Measurements from ENCODE around the gene CDK5RAP2. TPM values are rescaled to one million over a fixed set of nuclear protein-coding genes. Genes with fewer than 3 reads are reported as not detected.

Gene CDK5RAP2
- total RNA-seq, 1 donor, result 21.2 TPM

DNA sequence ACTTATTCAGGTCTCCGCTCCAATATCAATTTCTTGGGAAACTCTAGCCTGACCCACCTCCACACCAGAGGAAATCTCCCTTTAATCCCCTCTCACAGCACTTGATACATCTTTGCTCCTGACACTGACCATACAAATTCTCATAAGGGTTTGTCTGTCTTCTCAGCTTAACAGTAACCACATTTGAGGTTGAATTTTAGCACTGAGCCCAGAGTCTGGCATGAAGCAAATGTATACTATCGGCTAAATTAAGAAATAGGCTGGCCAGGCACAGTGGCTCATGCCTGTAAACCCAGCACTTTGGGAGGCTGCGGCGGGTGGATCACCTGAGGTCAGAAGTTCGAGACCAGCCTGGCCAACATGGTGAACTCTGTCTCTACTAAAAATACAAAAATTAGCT is 9.7 kb downstream of the CDK5RAP2 start:
- TF ChIP-seq, protein P1, sequence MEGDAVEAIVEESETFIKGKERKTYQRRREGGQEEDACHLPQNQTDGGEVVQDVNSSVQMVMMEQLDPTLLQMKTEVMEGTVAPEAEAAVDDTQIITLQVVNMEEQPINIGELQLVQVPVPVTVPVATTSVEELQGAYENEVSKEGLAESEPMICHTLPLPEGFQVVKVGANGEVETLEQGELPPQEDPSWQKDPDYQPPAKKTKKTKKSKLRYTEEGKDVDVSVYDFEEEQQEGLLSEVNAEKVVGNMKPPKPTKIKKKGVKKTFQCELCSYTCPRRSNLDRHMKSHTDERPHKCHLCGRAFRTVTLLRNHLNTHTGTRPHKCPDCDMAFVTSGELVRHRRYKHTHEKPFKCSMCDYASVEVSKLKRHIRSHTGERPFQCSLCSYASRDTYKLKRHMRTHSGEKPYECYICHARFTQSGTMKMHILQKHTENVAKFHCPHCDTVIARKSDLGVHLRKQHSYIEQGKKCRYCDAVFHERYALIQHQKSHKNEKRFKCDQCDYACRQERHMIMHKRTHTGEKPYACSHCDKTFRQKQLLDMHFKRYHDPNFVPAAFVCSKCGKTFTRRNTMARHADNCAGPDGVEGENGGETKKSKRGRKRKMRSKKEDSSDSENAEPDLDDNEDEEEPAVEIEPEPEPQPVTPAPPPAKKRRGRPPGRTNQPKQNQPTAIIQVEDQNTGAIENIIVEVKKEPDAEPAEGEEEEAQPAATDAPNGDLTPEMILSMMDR (IDR thresholded peaks at IDR 0.05; ENCODE audit: insufficient read depth, low read depth, low read length), result no peak
- no peak for DNase-seq (ENCODE audit: low read depth)
- H3K4me3 ChIP-seq (ENCODE audit: low read depth, low read length), result no peak overlapping the region

DNA sequence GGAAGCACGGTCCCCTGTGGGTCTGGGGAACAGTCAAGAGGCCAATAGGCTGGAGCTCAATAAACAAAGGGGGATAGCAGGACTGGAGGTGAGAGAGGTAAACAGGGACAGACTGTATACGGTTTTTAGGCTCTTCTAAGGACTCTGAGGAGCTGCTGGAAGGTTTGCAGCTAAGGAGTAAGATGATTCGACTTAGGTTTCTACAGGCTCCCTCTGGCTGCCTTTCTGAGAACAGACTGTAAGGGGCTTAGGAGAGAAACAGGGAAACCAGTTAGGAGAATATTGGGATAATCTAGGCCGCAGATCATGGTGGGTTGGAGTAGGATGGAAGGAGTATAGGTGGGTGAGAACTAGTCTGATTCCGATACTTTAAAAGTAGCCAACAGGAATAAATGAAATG is 10.4 kb downstream of the CDK5RAP2 start:
- TF ChIP-seq, protein P1 (IDR thresholded peaks at IDR 0.05; ENCODE audit: insufficient read depth, low read depth, low read length), result no peak

DNA sequence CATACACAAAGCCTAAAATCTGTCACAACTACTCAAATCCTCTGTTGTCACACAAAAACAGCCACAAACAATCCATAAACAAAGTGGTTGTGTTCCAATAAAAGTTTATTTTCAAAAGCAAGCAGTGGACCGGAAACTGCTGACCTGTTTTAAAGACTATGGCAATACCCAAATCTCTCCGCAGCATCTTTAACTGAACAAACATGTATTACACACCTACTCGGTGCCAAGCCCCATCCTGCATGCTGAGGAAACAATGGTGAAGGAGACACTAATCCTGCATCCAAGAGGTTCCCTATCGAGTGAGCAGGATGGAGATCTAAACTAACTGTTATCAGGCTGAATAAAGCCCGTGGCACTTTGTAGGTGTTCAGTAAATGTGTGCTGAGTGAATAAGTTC is 11.2 kb downstream of the CDK5RAP2 start:
- H3K4me3 ChIP-seq (ENCODE audit: low read depth, low read length), result no peak overlapping the region
- no peak for DNase-seq (ENCODE audit: low read depth)
- TF ChIP-seq, protein P1 (IDR thresholded peaks at IDR 0.05; ENCODE audit: insufficient read depth, low read depth, low read length), result no peak

More for the DNA sequence above, 10.4 kb downstream of the CDK5RAP2 start:
- no peak for DNase-seq (ENCODE audit: low read depth)
- H3K4me3 ChIP-seq (ENCODE audit: low read depth, low read length), result no peak overlapping the region

DNA sequence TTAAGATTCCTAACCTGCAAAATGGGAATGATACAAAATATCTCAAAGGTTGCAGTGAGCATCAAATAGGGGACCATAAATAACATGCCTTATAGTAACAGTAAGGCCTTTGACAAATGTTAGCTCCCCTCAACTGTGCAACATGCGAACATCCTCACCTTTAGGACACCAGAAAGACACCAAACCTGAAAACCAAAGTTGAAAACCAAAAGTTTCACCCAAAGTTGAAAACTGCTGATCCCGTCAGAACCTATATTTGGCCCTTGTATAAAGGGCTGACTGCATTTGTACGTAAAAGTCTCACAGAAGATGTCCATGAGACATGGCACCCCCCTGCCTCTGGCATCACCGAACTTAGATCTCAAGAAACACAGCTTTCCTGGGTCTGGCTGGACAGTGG is 12.1 kb downstream of the CDK5RAP2 start:
- TF ChIP-seq, protein P1 (IDR thresholded peaks at IDR 0.05; ENCODE audit: insufficient read depth, low read depth, low read length), result no peak
- no peak overlapping the region for H3K4me3 ChIP-seq (ENCODE audit: low read depth, low read length)
- no peak for DNase-seq (ENCODE audit: low read depth)

DNA sequence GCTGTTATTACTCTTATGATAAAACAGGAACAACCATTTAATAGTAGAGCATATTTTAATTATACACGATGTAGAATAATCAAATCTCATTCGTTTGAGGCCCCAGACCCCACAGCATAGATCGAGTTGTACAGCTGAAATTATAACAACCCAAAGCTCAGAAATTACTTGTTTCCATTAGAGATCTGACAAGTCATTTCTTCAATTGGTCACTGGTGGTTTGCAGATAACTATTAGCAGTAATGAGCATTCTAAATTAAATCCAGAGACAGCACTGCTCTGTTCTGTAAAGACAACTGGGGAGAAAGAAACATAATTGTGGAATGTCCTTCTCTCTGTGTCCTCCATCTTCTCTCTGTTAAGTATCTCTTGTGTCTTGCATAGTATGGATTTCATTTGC is 12.9 kb downstream of the CDK5RAP2 start:
- H3K4me3 ChIP-seq (ENCODE audit: low read depth, low read length), result no peak overlapping the region
- DNase-seq (ENCODE audit: low read depth), result no peak
- TF ChIP-seq, protein P1 (IDR thresholded peaks at IDR 0.05; ENCODE audit: insufficient read depth, low read depth, low read length), result no peak

DNA sequence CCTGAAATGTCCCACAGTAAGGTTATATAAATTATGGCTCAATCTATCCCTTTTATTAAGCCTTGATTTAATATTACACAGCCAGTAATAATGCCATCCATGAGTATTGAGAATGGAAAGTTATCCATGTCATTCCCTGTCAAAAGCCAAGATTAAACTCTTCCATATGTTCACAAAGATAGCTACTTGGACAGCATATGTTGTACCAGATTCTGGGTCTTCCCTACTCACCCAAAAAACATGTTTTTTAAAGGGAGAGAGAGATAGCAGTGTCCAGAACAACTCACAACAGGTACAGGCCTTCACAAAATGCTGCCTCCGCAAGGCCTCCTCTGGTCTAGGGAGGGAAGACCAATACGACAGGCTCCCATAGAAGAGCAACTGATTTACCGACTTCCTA is 15.4 kb downstream of the CDK5RAP2 start:
- TF ChIP-seq, protein P1 (IDR thresholded peaks at IDR 0.05; ENCODE audit: insufficient read depth, low read depth, low read length), result no peak
- DNase-seq (ENCODE audit: low read depth), result no peak
- no peak overlapping the region for H3K4me3 ChIP-seq (ENCODE audit: low read depth, low read length)

DNA sequence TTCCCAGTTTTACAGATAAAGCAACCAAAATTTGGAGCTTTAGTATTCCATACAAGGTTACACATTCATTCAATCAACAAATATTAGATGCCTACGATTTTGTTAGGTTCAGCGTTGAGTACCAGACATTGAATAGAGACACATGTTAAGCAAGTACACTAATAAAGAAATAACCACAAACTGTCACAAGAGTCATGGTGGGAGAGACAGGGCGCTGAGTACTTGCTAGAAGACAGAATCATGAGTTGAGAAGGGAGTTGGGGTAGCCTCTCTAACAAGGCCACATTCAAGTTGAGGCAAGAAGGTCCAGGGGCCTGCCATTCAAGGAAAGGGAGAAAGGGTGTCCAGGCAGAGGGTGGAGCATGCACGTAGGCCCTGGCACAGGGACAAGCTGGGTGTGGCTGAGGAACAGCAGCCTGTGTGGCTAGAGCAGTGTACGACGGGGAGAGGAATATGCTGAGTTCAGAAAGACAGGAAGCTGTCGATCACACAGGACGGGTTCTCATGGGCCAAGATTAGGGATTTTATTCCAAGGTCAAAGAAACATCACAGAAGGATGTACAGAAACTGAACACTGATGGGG is 17.0 kb downstream of the CDK5RAP2 start:
- TF ChIP-seq, protein P1 (IDR thresholded peaks at IDR 0.05; ENCODE audit: insufficient read depth, low read depth, low read length), result no peak
- no peak overlapping the region for H3K4me3 ChIP-seq (ENCODE audit: low read depth, low read length)
- peak; percentile 10 for DNase-seq (ENCODE audit: low read depth)
